Spleen (tissue), 11 donors: ENCODE measurements around the gene PDE4D. TPM values are rescaled to one million over a fixed set of nuclear protein-coding genes. Genes with fewer than 3 reads are reported as not detected.

ENCODE experiments used
- DNase-seq: peaks from one replicate; pipeline ENCODE4 v3.0.0-alpha.2; 2020
- H3K27ac ChIP-seq, 8 donors: fragments of 200-600 bp; sonication (generic) in 7 of 8; 1 replicate in 4 of 8; 2 replicates in 4 of 8; pipeline versions ENCODE4 v1.5.0 to v1.8.0; 2016 to 2021; ENCODE audit warnings: inconsistent platforms in 4 of 8, mild to moderate bottlenecking in 4 of 8, moderate library complexity in 1 of 8
- H3K27me3 ChIP-seq, 7 donors: fragments of 200-600 bp; sonication (generic) in 6 of 7; replicated peaks in 1 of 7; 1 replicate in 4 of 7; 2 replicates in 3 of 7; pipeline versions ENCODE4 v1.5.0 to v1.8.0; 2016 to 2021; ENCODE audit warnings: inconsistent platforms in 3 of 7, mild to moderate bottlenecking in 1 of 7
- H3K36me3 ChIP-seq, 6 donors: fragments of 200-600 bp; sonication (generic) in 5 of 6; 1 replicate in 4 of 6; 2 replicates in 2 of 6; pipeline versions ENCODE4 v1.5.0 to v1.8.0; 2016 to 2021; ENCODE audit warnings: inconsistent platforms in 2 of 6
- H3K4me1 ChIP-seq, 6 donors: fragments of 200-600 bp; sonication (generic) in 5 of 6; 1 replicate in 3 of 6; 2 replicates in 3 of 6; pipeline versions ENCODE4 v1.5.0 to v1.8.0; 2016 to 2021; ENCODE audit warnings: inconsistent platforms in 3 of 6
- H3K4me3 ChIP-seq, 8 donors: fragments of 200-600 bp; sonication (generic) in 7 of 8; 1 replicate in 4 of 8; 2 replicates in 4 of 8; pipeline versions ENCODE4 v1.5.0 to v1.8.0; 2016 to 2021; ENCODE audit warnings: inconsistent platforms in 4 of 8, mild to moderate bottlenecking in 4 of 8, moderate library complexity in 2 of 8
- H3K9me3 ChIP-seq, 8 donors: fragments of 200-600 bp; sonication (generic) in 7 of 8; 1 replicate in 4 of 8; 2 replicates in 4 of 8; pipeline versions ENCODE4 v1.5.0 to v1.8.0; 2016 to 2021; ENCODE audit warnings: inconsistent platforms in 4 of 8
- CTCF ChIP-seq, 11 experiments: fragments of 200-600 bp in 7 of 11; fragments of 450-650 bp in 4 of 11; sonication (generic) in 4 of 11; IDR thresholded peaks in 8 of 11; conservative IDR thresholded peaks in 3 of 11; 1 replicate in 7 of 11; 2 replicates in 4 of 11; pipeline versions ENCODE4 v1.4.0 to v1.8.0; 2016 to 2021; ENCODE audit warnings: antibody characterized with exemption in 11 of 11, inconsistent platforms in 4 of 11, mild to moderate bottlenecking in 1 of 11
- POLR2A ChIP-seq, 3 donors: fragments of 450-650 bp; IDR thresholded peaks; one replicate each; pipeline ENCODE4 v1.5.1; 2017; ENCODE audit warnings: antibody characterized with exemption in 3 of 3, mild to moderate bottlenecking in 1 of 3
- POLR2AphosphoS5 ChIP-seq, 3 donors: sonication (generic); formaldehyde crosslinking; IDR thresholded peaks; one replicate each; pipeline ENCODE4 v1.5.1; 2017; ENCODE audit warnings: antibody characterized with exemption in 3 of 3
- WGBS, 5 donors: extraction: QIAGEN DNeasy Blood & Tissue Kit in 3 of 5; methylation state at CpG; one replicate each; pipeline versions ENCODE4 v1.1.5 to v1.1.7; 2013 to 2018; 5-methylcytosine and 5-hydroxymethylcytosine counted together
- intact Hi-C: fragments of 100-400 bp; cut with DNase I; formaldehyde crosslinking; loops from one replicate; pipeline ENCODE4 v1.15.0; 2023; ENCODE audit warnings: low total_unique reads
- polyA plus RNA-seq, 3 donors: library from polyadenylated mRNA; stranded (reverse); fragments of 200-250 nt; gene quantifications; one replicate each; pipeline ENCODE4 v1.2.1, GENCODE V29; 2013
- total RNA-seq, 7 donors: library from RNA; depleted of rRNA in 3 of 7; stranded (reverse); fragments of >200 nt in 3 of 7; fragmentation: NEBNext Ultra II Directional in 4 of 7; extraction: Animal tissue kit (Norgen Biotek cat#: 25700) in 4 of 7; gene quantifications; one replicate each; pipeline versions ENCODE4 v1.1.0 to v1.2.1, GENCODE V29; 2016 to 2021
- donor health status: healthy with polysubstance abuse.
- donor health status: DM: no; HTN: no; CAD: no; lungs with moderate emphysema.
- donor health status: DM: no; HTN: no; CAD: no.
- donor health status: Bipolar disorder and iron deficiency.
- donor health status: healthy.
- donor health status: DM: no; HTN: no; CAD: no.
- donor health status: DM: yes; HTN: yes; CAD: no.

The PDE4D gene
- total and polyA plus RNA-seq, 10 donors = 0.88 to 51.8 (median 18.2) TPM

- no peak overlapping the region for H3K27ac ChIP-seq
- 67 to 85% (median 74%) methylated on average over 6 to 8 of the region's 8 CpGs for WGBS, 5 donors
- TF ChIP-seq CTCF (IDR thresholded peaks at IDR 0.05 in 8 of 11, conservative IDR thresholded peaks at IDR 0.05 in 3 of 11) = no peak
- TF ChIP-seq POLR2A (IDR thresholded peaks at IDR 0.05) = no peak
- no peak for TF ChIP-seq POLR2AphosphoS5 (IDR thresholded peaks at IDR 0.05)
- H3K4me3 ChIP-seq = no peak overlapping the region
- intact Hi-C loops = no loop called here
- H3K36me3 ChIP-seq = peaks cover 0 to 58% (median 0%) of the 10 kb centered on the region in 6 donors
- DNase-seq = no peak
- H3K4me1 ChIP-seq = no peaks in the 10 kb centered on the region
- no peaks in the 10 kb centered on the region for H3K9me3 ChIP-seq
- H3K27me3 ChIP-seq = no peaks in the 10 kb centered on the region
Observed at GRCh38 chr5:58986281-58986680, 907.2 kb downstream of the PDE4D start.

- Histone ChIP-seq H3K27me3 (no peaks in the 10 kb centered on the region), H3K9me3 (no peaks in the 10 kb centered on the region), H3K36me3 (peaks cover 0 to 61% (median 0%) of the 10 kb centered on the region in 6 donors), H3K4me3 (no peak overlapping the region), H3K27ac (no peak overlapping the region), H3K4me1 (no peaks in the 10 kb centered on the region)
- TF ChIP-seq POLR2A (IDR thresholded peaks at IDR 0.05) (no peak), POLR2AphosphoS5 (IDR thresholded peaks at IDR 0.05) (no peak), CTCF (IDR thresholded peaks at IDR 0.05 in 8 of 11, conservative IDR thresholded peaks at IDR 0.05 in 3 of 11) (no peak)
- WGBS, 5 donors = 56 to 89% (median 72%) methylated on average over 4 of the region's 4 CpGs
- intact Hi-C loops = no loop called here
- DNase-seq = no peak
Observed at GRCh38 chr5:58985759-58986158, 907.8 kb downstream of the PDE4D start.

- intact Hi-C loops = no loop called here
- H3K36me3 ChIP-seq = peaks cover 0 to 60% (median 0%) of the 10 kb centered on the region in 6 donors
Observed at GRCh38 chr5:58985311-58985710, 908.2 kb downstream of the PDE4D start.

More at GRCh38 chr5:58985311-58985710, 908.2 kb downstream of the PDE4D start:
- no peak for DNase-seq
- H3K27me3 ChIP-seq = no peaks in the 10 kb centered on the region
- H3K9me3 ChIP-seq = no peaks in the 10 kb centered on the region
- no peaks in the 10 kb centered on the region for H3K4me1 ChIP-seq
- no peak overlapping the region for H3K27ac ChIP-seq
- H3K4me3 ChIP-seq = no peak overlapping the region
- TF ChIP-seq POLR2AphosphoS5 (IDR thresholded peaks at IDR 0.05) = no peak
- TF ChIP-seq POLR2A (IDR thresholded peaks at IDR 0.05) = no peak
- TF ChIP-seq CTCF (IDR thresholded peaks at IDR 0.05 in 8 of 11, conservative IDR thresholded peaks at IDR 0.05 in 3 of 11) = no peak
- WGBS, 5 donors = 77 to 91% (median 85%) methylated on average over 4 of the region's 4 CpGs
